ENCODE results near the gene MCM9. TPM values are rescaled to one million over a fixed set of nuclear protein-coding genes. Genes with fewer than 3 reads are reported as not detected.

Gene MCM9
- total RNA-seq: 10.7 and 12.8 TPM in 2 replicates

DNA sequence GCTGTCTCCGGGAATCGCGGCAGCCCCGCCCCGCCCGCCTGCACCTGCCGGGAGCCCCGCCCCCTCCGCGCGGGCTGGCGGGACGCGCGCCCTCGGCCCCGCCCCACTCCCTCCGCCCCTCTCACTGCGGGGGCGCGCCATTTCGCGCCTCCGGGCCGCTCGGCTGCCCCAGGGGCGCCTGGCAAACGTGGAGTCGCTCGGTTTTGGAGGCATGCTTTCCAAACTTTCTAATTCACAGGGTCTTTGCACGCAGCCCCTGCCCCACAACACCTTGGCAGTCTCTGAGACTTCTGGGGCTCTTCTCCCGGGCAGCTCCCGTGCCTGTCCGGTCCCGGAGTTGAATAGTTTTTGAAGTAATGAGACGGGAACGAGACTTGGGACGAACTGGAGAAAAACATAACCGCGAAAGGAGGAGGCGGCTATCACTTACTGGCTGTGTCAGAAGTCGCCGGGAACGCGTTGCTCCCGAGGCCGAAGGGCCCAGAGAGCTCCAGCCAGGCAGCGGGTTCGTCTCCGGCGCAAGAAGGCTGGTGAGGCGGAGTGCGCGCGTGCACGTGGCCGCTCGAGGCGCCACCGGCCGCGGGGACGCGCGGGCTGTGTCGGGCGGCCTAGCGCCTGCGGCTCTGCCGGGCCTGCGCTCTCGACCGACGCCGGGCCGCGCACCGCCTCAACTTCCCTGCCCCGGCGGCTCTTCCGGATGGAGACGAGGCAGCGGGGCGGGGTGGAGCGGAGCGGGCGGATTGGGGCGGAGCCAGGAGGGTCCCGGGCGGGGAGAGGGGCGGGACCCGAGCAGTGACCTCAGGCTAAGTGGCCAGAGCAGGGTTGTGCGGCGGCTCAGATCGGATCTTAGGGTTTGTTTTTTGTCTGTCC is at the start of gene MCM9:
MCM9 (minus strand) TSS at position 699 of the 870 bp plus-strand sequence. CDS start 3,436 bp downstream, outside the sequence.

DNA sequence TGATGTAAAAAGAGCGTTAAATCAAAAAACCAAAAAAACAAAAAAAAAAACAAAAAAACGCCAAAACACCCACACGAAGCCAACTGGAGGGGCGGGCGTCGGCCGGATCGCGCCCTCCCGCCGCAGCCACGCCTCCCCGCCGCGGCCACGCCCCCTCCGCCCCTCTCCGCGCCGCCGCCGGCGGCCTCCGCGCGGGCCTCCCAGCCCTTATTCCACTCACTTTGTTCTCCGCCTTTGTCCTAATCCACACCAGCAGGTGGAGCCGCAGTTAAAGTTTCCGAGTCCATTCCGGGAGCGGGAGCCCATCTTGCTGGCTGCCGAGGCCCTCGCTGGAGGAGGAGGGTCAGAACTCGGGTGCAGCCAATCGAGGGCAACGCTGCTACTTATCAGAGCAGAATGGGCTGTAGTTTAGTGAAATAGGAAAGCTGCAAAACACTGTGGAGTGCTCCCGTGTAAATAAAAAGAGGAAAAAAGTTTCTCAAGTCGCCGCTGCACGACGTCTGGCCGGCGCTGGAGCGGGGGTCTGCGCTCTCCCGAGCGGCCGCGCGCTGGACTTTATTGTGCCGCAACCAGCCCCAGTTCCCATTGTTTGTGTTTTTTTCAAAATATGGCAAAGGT is 41.0 kb downstream of the MCM9 start, which contains the start of gene ASF1A:
ASF1A (plus strand) TSS at position 346 of the 618 bp plus-strand sequence; CDS start at position 608, 262 bp downstream.

Other genes starting within 250 kb of the MCM9 start
- 25.7 and 28.6 TPM in 2 replicates for gene ASF1A, start 41.0 kb downstream of the MCM9 start, total RNA-seq
- under 0.01 TPM in 2 replicates for gene FAM184A, start 143.5 kb upstream of the MCM9 start, total RNA-seq

All from epithelial cell of umbilical artery (primary cell).